T-helper 2 cell treated with Interferon-gamma antibody and Interleukin-4, amounts not matched to agents 5 μg/mL and 100 μg/mL, for 36 hours (primary cell): ENCODE results near the gene CDKN2B-AS1.

Experiments
- DNase-seq: peaks from one replicate; pipeline ENCODE4 v3.0.0; 2021; ENCODE audit warnings: low spot score
- H3K27ac Mint-ChIP-seq: one replicate; pipeline ENCODE4 v1.8.0; 2021; ENCODE audit warnings: mild to moderate bottlenecking, mixed read lengths
- H3K27me3 Mint-ChIP-seq: one replicate; pipeline ENCODE4 v1.8.0; 2021; ENCODE audit warnings: low read depth, mixed read lengths
- H3K36me3 Mint-ChIP-seq: one replicate; pipeline ENCODE4 v1.8.0; 2021; ENCODE audit warnings: low read depth, mixed read lengths
- H3K4me1 Mint-ChIP-seq: one replicate; pipeline ENCODE4 v1.8.0; 2021; ENCODE audit warnings: low read depth, mixed read lengths
- H3K4me3 Mint-ChIP-seq: one replicate; pipeline ENCODE4 v1.8.0; 2022; ENCODE audit warnings: mild to moderate bottlenecking, moderate library complexity, mixed read lengths
- H3K9me3 Mint-ChIP-seq: one replicate; pipeline ENCODE4 v1.8.0; 2021; ENCODE audit warnings: mixed read lengths

CDKN2B-AS1 gene

GRCh38 chr9:21989440-21990189 lies 5.0 kb upstream of the CDKN2B-AS1 start:
- peaks cover 47% of the 10 kb centered on the region for H3K27me3 Mint-ChIP-seq
- peaks cover 24% of the 10 kb centered on the region for H3K4me1 Mint-ChIP-seq
- H3K27ac Mint-ChIP-seq, result peak overlapping the region; percentile 45
- no peak for DNase-seq
- no peak overlapping the region for H3K4me3 Mint-ChIP-seq
- H3K9me3 Mint-ChIP-seq, result peaks cover 12% of the 10 kb centered on the region
- peaks cover 25% of the 10 kb centered on the region for H3K36me3 Mint-ChIP-seq

GRCh38 chr9:21991072-21991959 lies 3.3 kb upstream of the CDKN2B-AS1 start:
- H3K27ac Mint-ChIP-seq, result no peak overlapping the region
- peak overlapping the region; percentile 34 for H3K4me3 Mint-ChIP-seq
- H3K9me3 Mint-ChIP-seq, result peaks cover 12% of the 10 kb centered on the region
- peaks cover 26% of the 10 kb centered on the region for H3K36me3 Mint-ChIP-seq
- peaks cover 29% of the 10 kb centered on the region for H3K4me1 Mint-ChIP-seq
- no peak for DNase-seq
- peaks cover 49% of the 10 kb centered on the region for H3K27me3 Mint-ChIP-seq

GRCh38 chr9:21993007-21993406 lies 1.6 kb upstream of the CDKN2B-AS1 start:
- DNase-seq, result no peak
- H3K27ac Mint-ChIP-seq, result peak overlapping the region; percentile 69
- peaks cover 28% of the 10 kb centered on the region for H3K4me1 Mint-ChIP-seq
- H3K27me3 Mint-ChIP-seq, result peaks cover 45% of the 10 kb centered on the region
- peaks cover 12% of the 10 kb centered on the region for H3K9me3 Mint-ChIP-seq
- peak overlapping the region; percentile 96 for H3K4me3 Mint-ChIP-seq
- peaks cover 29% of the 10 kb centered on the region for H3K36me3 Mint-ChIP-seq

- DNase-seq, result peak; percentile 62
- H3K27me3 Mint-ChIP-seq, result peaks cover 40% of the 10 kb centered on the region
- peak within 1 kb of the TSS; percentile 100 for H3K27ac Mint-ChIP-seq
- peaks cover 23% of the 10 kb centered on the region for H3K4me1 Mint-ChIP-seq
- H3K4me3 Mint-ChIP-seq, result peak within 1 kb of the TSS; percentile 96
- peaks cover 9% of the 10 kb centered on the region for H3K9me3 Mint-ChIP-seq
- peaks cover 26% of the 10 kb centered on the region for H3K36me3 Mint-ChIP-seq
These were observed 567 bp upstream of the CDKN2B-AS1 start, which contains the start of gene CDKN2A for GRCh38 chr9:21993893-21994555. TSS of gene CDKN2A (minus strand) at chr9:21994392.

- H3K9me3 Mint-ChIP-seq, result no peaks in the 10 kb centered on the region
- peak; percentile 78 for DNase-seq
These were observed 545 bp downstream of the CDKN2B-AS1 start for GRCh38 chr9:21995006-21995665.

GRCh38 chr9:21995666-21996398 lies 1.2 kb downstream of the CDKN2B-AS1 start:
- H3K27ac Mint-ChIP-seq, result peak overlapping the region; percentile 100
- peaks cover 20% of the 10 kb centered on the region for H3K4me1 Mint-ChIP-seq
- no peaks in the 10 kb centered on the region for H3K9me3 Mint-ChIP-seq
- peak overlapping the region; percentile 96 for H3K4me3 Mint-ChIP-seq
- peaks cover 10% of the 10 kb centered on the region for H3K36me3 Mint-ChIP-seq
- peaks cover 36% of the 10 kb centered on the region for H3K27me3 Mint-ChIP-seq
- DNase-seq, result no peak

More at GRCh38 chr9:21995006-21995665, 545 bp downstream of the CDKN2B-AS1 start:
- peaks cover 37% of the 10 kb centered on the region for H3K27me3 Mint-ChIP-seq
- peak overlapping the region; percentile 96 for H3K4me3 Mint-ChIP-seq
- H3K36me3 Mint-ChIP-seq, result peaks cover 15% of the 10 kb centered on the region
- peak overlapping the region; percentile 100 for H3K27ac Mint-ChIP-seq
- H3K4me1 Mint-ChIP-seq, result peaks cover 23% of the 10 kb centered on the region

GRCh38 chr9:21996438-21996837 lies 1.8 kb downstream of the CDKN2B-AS1 start:
- H3K4me1 Mint-ChIP-seq, result peaks cover 18% of the 10 kb centered on the region
- H3K36me3 Mint-ChIP-seq, result peaks cover 7% of the 10 kb centered on the region
- no peak for DNase-seq
- H3K27ac Mint-ChIP-seq, result peak overlapping the region; percentile 38
- H3K27me3 Mint-ChIP-seq, result peaks cover 42% of the 10 kb centered on the region
- peak overlapping the region; percentile 96 for H3K4me3 Mint-ChIP-seq
- no peaks in the 10 kb centered on the region for H3K9me3 Mint-ChIP-seq

- H3K4me1 Mint-ChIP-seq, result peaks cover 15% of the 10 kb centered on the region
- no peak overlapping the region for H3K27ac Mint-ChIP-seq
- H3K9me3 Mint-ChIP-seq, result no peaks in the 10 kb centered on the region
- H3K36me3 Mint-ChIP-seq, result peaks cover 7% of the 10 kb centered on the region
- peak overlapping the region; percentile 96 for H3K4me3 Mint-ChIP-seq
- no peak for DNase-seq
- H3K27me3 Mint-ChIP-seq, result peaks cover 47% of the 10 kb centered on the region
These were observed 2.3 kb downstream of the CDKN2B-AS1 start for GRCh38 chr9:21996858-21997257.

GRCh38 chr9:21997480-21997879 lies 2.9 kb downstream of the CDKN2B-AS1 start:
- Mint-ChIP-seq H3K4me3 (no peak overlapping the region), H3K4me1 (peaks cover 15% of the 10 kb centered on the region), H3K27ac (no peak overlapping the region), H3K36me3 (peaks cover 7% of the 10 kb centered on the region), H3K27me3 (peaks cover 52% of the 10 kb centered on the region), H3K9me3 (no peaks in the 10 kb centered on the region)
- DNase-seq, result no peak

GRCh38 chr9:21998026-21998425 lies 3.4 kb downstream of the CDKN2B-AS1 start:
- Mint-ChIP-seq H3K27ac (no peak overlapping the region), H3K4me1 (peaks cover 15% of the 10 kb centered on the region), H3K4me3 (no peak overlapping the region), H3K36me3 (peaks cover 7% of the 10 kb centered on the region), H3K27me3 (peaks cover 55% of the 10 kb centered on the region), H3K9me3 (no peaks in the 10 kb centered on the region)
- DNase-seq, result no peak

- H3K27me3 Mint-ChIP-seq, result peaks cover 73% of the 10 kb centered on the region
- peaks cover 14% of the 10 kb centered on the region for H3K36me3 Mint-ChIP-seq
- peaks cover 18% of the 10 kb centered on the region for H3K4me1 Mint-ChIP-seq
- no peaks in the 10 kb centered on the region for H3K9me3 Mint-ChIP-seq
- H3K27ac Mint-ChIP-seq, result no peak overlapping the region
- DNase-seq, result no peak
- no peak overlapping the region for H3K4me3 Mint-ChIP-seq
These were observed 7.4 kb downstream of the CDKN2B-AS1 start for GRCh38 chr9:22002038-22002437.

GRCh38 chr9:22005021-22005701 lies 10.6 kb downstream of the CDKN2B-AS1 start:
- Mint-ChIP-seq H3K9me3 (no peaks in the 10 kb centered on the region), H3K4me1 (peaks cover 28% of the 10 kb centered on the region), H3K27me3 (peaks cover 77% of the 10 kb centered on the region), H3K36me3 (peaks cover 14% of the 10 kb centered on the region), H3K4me3 (peak overlapping the region; percentile 49), H3K27ac (no peak overlapping the region)
- DNase-seq, result no peak
